Erythroblast (primary cell): ENCODE data around the gene INS.

Experiments
- GATA1 ChIP-seq: IDR thresholded peaks from 2 replicates; pipeline ENCODE4 v1.6.1; 2011; ENCODE audit warnings: low read depth, mild to moderate bottlenecking, control low read depth, low read length, moderate library complexity
- POLR2A ChIP-seq: IDR thresholded peaks from 2 replicates; pipeline ENCODE4 v1.6.1; 2011; ENCODE audit warnings: mild to moderate bottlenecking, low read length

DNA sequence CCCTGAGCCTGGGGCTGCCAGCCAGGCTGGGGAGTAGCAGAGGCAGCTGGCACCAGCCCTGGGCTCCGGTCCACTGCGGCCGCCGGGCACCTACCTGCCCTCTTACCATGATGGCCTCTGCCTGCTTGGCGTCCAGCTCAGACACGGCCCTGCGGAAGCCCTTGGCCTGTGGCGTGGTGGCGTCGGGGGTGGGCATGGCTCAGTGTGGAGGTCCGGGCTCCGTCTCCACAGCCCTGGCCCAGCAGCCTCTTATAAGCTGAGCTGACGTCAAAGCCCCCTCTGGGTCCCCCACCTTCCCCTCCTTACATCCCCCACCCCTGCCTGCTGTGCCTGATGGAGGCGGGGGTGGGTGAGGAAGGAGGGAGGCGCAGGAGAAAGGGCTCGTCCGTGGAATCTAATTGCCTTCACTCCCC, 10.6 kb upstream of the INS start, which contains the start of gene TH:
- TF ChIP-seq POLR2A (no peak), GATA1 (no peak)
